Right hindlimb (tissue), 1 donor: ENCODE results near the gene POU3F1.

Experiments
- DNase-seq: peaks from one replicate; pipeline ENCODE4 v3.0.0-alpha.2; 2018

POU3F1 gene

GRCh38 chr1:38046333-38046883 lies at the start of gene POU3F1:
TSS of gene POU3F1 (minus strand) at chr1:38046793. CDS start at chr1:38046743, 50 bp downstream.
- no peak for DNase-seq

GRCh38 chr1:38095454-38095931 lies 48.9 kb upstream of the POU3F1 start:
- no peak for DNase-seq

- no peak for DNase-seq
Measured at GRCh38 chr1:38094711-38095290, 48.2 kb upstream of the POU3F1 start.

- DNase-seq, result no peak
Measured at GRCh38 chr1:38093569-38094520, 47.3 kb upstream of the POU3F1 start.

GRCh38 chr1:38092256-38092655 lies 45.7 kb upstream of the POU3F1 start:
- DNase-seq, result no peak

- no peak for DNase-seq
Measured at GRCh38 chr1:38090796-38091195, 44.2 kb upstream of the POU3F1 start.

GRCh38 chr1:38089712-38090360 lies 43.2 kb upstream of the POU3F1 start:
- no peak for DNase-seq

- no peak for DNase-seq
Measured at GRCh38 chr1:38088791-38089190, 42.2 kb upstream of the POU3F1 start.

GRCh38 chr1:38088366-38088765 lies 41.8 kb upstream of the POU3F1 start:
- no peak for DNase-seq

GRCh38 chr1:38087676-38088075 lies 41.1 kb upstream of the POU3F1 start:
- no peak for DNase-seq

- DNase-seq, result no peak
Measured at GRCh38 chr1:38085666-38086330, 39.2 kb upstream of the POU3F1 start.

- no peak for DNase-seq
Measured at GRCh38 chr1:38084700-38085099, 38.1 kb upstream of the POU3F1 start.

- DNase-seq, result no peak
Measured at GRCh38 chr1:38084113-38084512, 37.5 kb upstream of the POU3F1 start.

- DNase-seq, result no peak
Measured at GRCh38 chr1:38083541-38083940, 36.9 kb upstream of the POU3F1 start.

GRCh38 chr1:38082769-38083263 lies 36.2 kb upstream of the POU3F1 start:
- peak; percentile 55 for DNase-seq

- DNase-seq, result peak; percentile 40
Measured at GRCh38 chr1:38079019-38079418, 32.4 kb upstream of the POU3F1 start.

- no peak for DNase-seq
Measured at GRCh38 chr1:38077523-38078147, 31.0 kb upstream of the POU3F1 start.

- no peak for DNase-seq
Measured at GRCh38 chr1:38076455-38076854, 29.9 kb upstream of the POU3F1 start.

GRCh38 chr1:38076038-38076437 lies 29.4 kb upstream of the POU3F1 start:
- DNase-seq, result peak; percentile 58

GRCh38 chr1:38075191-38075590 lies 28.6 kb upstream of the POU3F1 start:
- DNase-seq, result no peak

- no peak for DNase-seq
Measured at GRCh38 chr1:38074302-38074677, 27.7 kb upstream of the POU3F1 start.
